Activated T-helper 17 cell treated with anti-CD3 and anti-CD28 coated beads, Interleukin-2, amount 50 U/mL, for 72 hours (primary cell): ENCODE data around the gene APEX1. TPM values are rescaled to one million over a fixed set of nuclear protein-coding genes. Genes with fewer than 3 reads are reported as not detected.
A peak's percentile ranks its signal among the peaks of the same experiment; 100 is the strongest.

Experiments
- ATAC-seq: fragments of 150-1000 bp; cut with Tn5 transposase; replicated peaks from 2 replicates; pipeline ENCODE4 v1.10.0; 2021; ENCODE audit warnings: mild to moderate bottlenecking, moderate library complexity
- H3K27ac Mint-ChIP-seq: one replicate; pipeline ENCODE4 v1.8.0; 2022; ENCODE audit warnings: mixed read lengths
- H3K27me3 Mint-ChIP-seq: one replicate; pipeline ENCODE4 v1.8.0; 2022; ENCODE audit warnings: mixed read lengths
- H3K36me3 Mint-ChIP-seq: one replicate; pipeline ENCODE4 v1.8.0; 2022; ENCODE audit warnings: low read depth, mild to moderate bottlenecking, mixed read lengths
- H3K4me1 Mint-ChIP-seq: one replicate; pipeline ENCODE4 v1.8.0; 2022; ENCODE audit warnings: mixed read lengths
- H3K4me3 Mint-ChIP-seq: one replicate; pipeline ENCODE4 v1.8.0; 2022; ENCODE audit warnings: mild to moderate bottlenecking, mixed read lengths
- H3K9me3 Mint-ChIP-seq: one replicate; pipeline ENCODE4 v1.8.0; 2022; ENCODE audit warnings: mixed read lengths
- total RNA-seq, 2 donors: library from RNA; stranded (reverse); gene quantifications; one replicate each; pipeline ENCODE4 v1.2.3, GENCODE V29; 2022

Gene APEX1
- total RNA-seq, 2 donors from 2014 or later, result 151 to 224 TPM

GRCh38 chr14:20477211-20477876 lies 22.3 kb downstream of the APEX1 start:
- Mint-ChIP-seq H3K4me3 (peak overlapping the region; percentile 73), H3K27me3 (no peaks in the 10 kb centered on the region), H3K36me3 (peaks cover 69% of the 10 kb centered on the region), H3K27ac (peak overlapping the region; percentile 93), H3K4me1 (peaks cover 57% of the 10 kb centered on the region), H3K9me3 (no peaks in the 10 kb centered on the region)
- ATAC-seq, result peak; percentile 54

- H3K9me3 Mint-ChIP-seq, result no peaks in the 10 kb centered on the region
- no peak overlapping the region for H3K27ac Mint-ChIP-seq
- no peak overlapping the region for H3K4me3 Mint-ChIP-seq
- H3K36me3 Mint-ChIP-seq, result peaks cover 54% of the 10 kb centered on the region
- H3K4me1 Mint-ChIP-seq, result peaks cover 53% of the 10 kb centered on the region
- no peaks in the 10 kb centered on the region for H3K27me3 Mint-ChIP-seq
- no peak for ATAC-seq
Observed at GRCh38 chr14:20478894-20479293, 23.9 kb downstream of the APEX1 start.

DNA sequence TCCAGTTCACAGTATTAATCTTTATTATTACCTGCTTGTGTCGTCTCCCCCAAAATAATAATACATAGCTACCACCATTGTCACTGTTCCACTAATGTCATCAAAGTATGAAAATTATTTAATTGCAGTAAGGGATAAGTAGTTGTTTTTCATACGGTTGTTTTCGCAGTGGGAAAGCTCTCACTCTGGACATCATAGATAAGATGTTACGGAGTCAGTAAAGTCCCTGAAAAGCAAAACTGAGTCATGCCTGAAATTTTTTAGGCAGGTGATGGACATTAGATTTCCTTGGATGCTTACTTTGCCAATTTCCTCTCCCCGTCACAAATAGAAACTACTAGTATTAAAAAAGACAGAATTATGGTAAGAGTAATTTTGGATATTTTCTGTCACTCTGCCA lies 27.4 kb downstream of the APEX1 start:
- no peaks in the 10 kb centered on the region for H3K27me3 Mint-ChIP-seq
- peaks cover 19% of the 10 kb centered on the region for H3K36me3 Mint-ChIP-seq
- ATAC-seq, result no peak
- H3K27ac Mint-ChIP-seq, result peak overlapping the region; percentile 11
- H3K9me3 Mint-ChIP-seq, result peaks cover 9% of the 10 kb centered on the region
- H3K4me3 Mint-ChIP-seq, result peak overlapping the region; percentile 21
- peaks cover 39% of the 10 kb centered on the region for H3K4me1 Mint-ChIP-seq

DNA sequence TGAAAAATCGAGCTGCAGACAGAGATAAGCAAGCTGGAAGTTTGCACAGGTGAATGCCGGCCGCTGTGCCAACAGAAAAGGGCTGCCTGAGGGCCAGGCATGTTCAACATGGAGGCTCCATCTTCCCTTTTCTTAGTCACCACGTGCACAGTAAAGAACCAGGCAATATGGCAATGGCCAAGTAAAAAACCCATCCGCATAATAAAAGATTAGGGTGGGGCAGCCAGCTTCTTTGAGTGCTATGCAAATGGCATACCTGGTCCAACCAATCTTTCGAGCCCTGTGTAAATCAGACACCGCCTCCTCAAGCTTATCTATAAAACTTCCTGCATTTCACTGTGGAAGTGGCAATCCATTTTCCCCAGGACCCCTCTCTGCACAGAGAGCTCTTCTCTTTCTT lies 30.9 kb downstream of the APEX1 start:
- no peaks in the 10 kb centered on the region for H3K36me3 Mint-ChIP-seq
- no peak overlapping the region for H3K4me3 Mint-ChIP-seq
- no peak for ATAC-seq
- no peaks in the 10 kb centered on the region for H3K27me3 Mint-ChIP-seq
- no peak overlapping the region for H3K27ac Mint-ChIP-seq
- H3K4me1 Mint-ChIP-seq, result peaks cover 52% of the 10 kb centered on the region
- peaks cover 9% of the 10 kb centered on the region for H3K9me3 Mint-ChIP-seq

DNA sequence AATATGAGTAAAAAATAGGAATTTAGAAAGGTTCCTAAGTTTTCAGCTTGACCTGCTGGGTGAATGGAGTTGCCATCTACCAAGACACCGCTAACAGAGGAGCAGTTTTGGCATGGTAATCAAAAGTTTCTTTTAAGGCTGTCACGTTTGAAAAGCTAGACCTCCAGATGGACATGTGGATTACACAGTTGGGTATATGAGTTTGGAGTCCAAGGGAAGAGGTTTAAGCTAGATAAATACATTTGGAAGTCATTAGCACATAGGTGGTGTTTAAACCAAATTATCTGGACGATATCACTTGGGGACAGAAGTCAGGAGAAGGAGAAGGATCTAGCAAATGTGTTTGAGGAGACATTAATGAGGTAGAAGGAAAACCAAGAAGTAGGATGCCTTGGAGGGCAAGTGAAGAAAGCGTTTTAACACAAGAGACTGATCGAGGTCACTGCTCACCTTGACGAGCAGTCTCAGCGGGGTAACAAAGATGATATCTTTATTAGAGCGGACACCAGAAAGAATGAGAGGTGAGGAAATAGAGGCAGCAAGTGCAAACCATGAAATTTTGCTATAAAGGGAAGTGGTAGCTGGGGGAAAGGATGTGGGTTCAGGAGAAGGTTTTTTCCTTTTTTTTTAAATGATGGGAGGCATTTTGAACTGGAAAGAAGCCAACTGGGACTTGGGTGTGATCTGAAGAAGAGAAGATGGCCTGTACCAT lies 31.8 kb downstream of the APEX1 start:
- Mint-ChIP-seq H3K27me3 (no peaks in the 10 kb centered on the region), H3K27ac (peak overlapping the region; percentile 74), H3K4me1 (peaks cover 57% of the 10 kb centered on the region), H3K4me3 (peak overlapping the region; percentile 72), H3K9me3 (peaks cover 9% of the 10 kb centered on the region), H3K36me3 (no peaks in the 10 kb centered on the region)
- no peak for ATAC-seq

- H3K36me3 Mint-ChIP-seq, result no peaks in the 10 kb centered on the region
- ATAC-seq, result no peak
- H3K9me3 Mint-ChIP-seq, result peaks cover 9% of the 10 kb centered on the region
- peak overlapping the region; percentile 72 for H3K4me3 Mint-ChIP-seq
- no peaks in the 10 kb centered on the region for H3K27me3 Mint-ChIP-seq
- peak overlapping the region; percentile 74 for H3K27ac Mint-ChIP-seq
- peaks cover 52% of the 10 kb centered on the region for H3K4me1 Mint-ChIP-seq
Observed at GRCh38 chr14:20487396-20487725, 32.3 kb downstream of the APEX1 start.

GRCh38 chr14:20489093-20489994 lies 34.3 kb downstream of the APEX1 start:
- H3K4me1 Mint-ChIP-seq, result peaks cover 52% of the 10 kb centered on the region
- no peaks in the 10 kb centered on the region for H3K27me3 Mint-ChIP-seq
- peak overlapping the region; percentile 78 for H3K4me3 Mint-ChIP-seq
- peak; percentile 56 for ATAC-seq
- peak overlapping the region; percentile 81 for H3K27ac Mint-ChIP-seq
- peaks cover 9% of the 10 kb centered on the region for H3K9me3 Mint-ChIP-seq
- no peaks in the 10 kb centered on the region for H3K36me3 Mint-ChIP-seq

GRCh38 chr14:20490563-20490962 lies 35.5 kb downstream of the APEX1 start:
- Mint-ChIP-seq H3K4me1 (peaks cover 56% of the 10 kb centered on the region), H3K27ac (peak overlapping the region; percentile 81), H3K27me3 (no peaks in the 10 kb centered on the region), H3K4me3 (peak overlapping the region; percentile 78), H3K36me3 (no peaks in the 10 kb centered on the region), H3K9me3 (peaks cover 4% of the 10 kb centered on the region)
- ATAC-seq, result no peak

DNA sequence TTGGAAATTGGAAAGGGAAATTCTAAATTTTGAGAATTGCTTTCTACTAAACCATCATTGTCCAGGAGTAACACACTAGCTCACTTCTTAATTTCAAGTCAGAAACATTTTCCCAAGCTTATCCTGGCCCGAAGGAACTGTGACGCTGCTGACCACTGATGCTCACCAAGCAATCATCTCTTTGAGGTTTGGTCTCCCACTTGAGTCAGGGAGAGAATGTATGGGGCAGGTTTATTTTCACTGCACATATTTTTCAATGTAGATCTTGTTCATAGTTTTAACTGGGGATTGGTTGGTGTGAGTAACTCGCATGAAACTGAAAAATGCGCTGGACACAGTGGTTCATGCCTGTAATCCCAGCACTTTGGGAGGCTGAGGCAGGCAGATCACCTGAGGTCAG lies 37.5 kb downstream of the APEX1 start:
- no peaks in the 10 kb centered on the region for H3K36me3 Mint-ChIP-seq
- H3K27me3 Mint-ChIP-seq, result no peaks in the 10 kb centered on the region
- no peaks in the 10 kb centered on the region for H3K9me3 Mint-ChIP-seq
- no peak overlapping the region for H3K4me3 Mint-ChIP-seq
- ATAC-seq, result no peak
- peaks cover 52% of the 10 kb centered on the region for H3K4me1 Mint-ChIP-seq
- no peak overlapping the region for H3K27ac Mint-ChIP-seq

DNA sequence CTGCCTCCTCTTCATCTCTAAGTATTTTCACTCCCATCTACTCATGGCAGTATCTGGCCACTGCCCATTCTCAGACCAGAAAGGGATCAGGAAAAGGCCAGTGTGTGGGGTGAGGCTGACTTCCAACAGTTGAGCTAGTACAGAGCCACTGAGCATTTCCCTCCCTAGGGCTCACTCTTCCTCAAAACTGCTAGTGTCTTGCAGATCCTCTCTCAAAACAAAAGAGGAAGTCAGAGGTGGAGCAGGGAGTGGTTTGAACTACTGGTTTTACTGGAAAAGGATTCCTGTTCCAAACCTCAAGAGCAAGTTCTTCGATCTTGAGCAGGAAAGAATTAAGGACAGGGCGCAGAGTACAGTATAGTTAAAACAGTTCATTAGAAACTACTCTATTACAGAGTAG lies 38.6 kb downstream of the APEX1 start:
- H3K4me1 Mint-ChIP-seq, result peaks cover 44% of the 10 kb centered on the region
- H3K9me3 Mint-ChIP-seq, result no peaks in the 10 kb centered on the region
- H3K4me3 Mint-ChIP-seq, result peak overlapping the region; percentile 39
- no peak for ATAC-seq
- no peaks in the 10 kb centered on the region for H3K36me3 Mint-ChIP-seq
- no peaks in the 10 kb centered on the region for H3K27me3 Mint-ChIP-seq
- H3K27ac Mint-ChIP-seq, result peak overlapping the region; percentile 64

DNA sequence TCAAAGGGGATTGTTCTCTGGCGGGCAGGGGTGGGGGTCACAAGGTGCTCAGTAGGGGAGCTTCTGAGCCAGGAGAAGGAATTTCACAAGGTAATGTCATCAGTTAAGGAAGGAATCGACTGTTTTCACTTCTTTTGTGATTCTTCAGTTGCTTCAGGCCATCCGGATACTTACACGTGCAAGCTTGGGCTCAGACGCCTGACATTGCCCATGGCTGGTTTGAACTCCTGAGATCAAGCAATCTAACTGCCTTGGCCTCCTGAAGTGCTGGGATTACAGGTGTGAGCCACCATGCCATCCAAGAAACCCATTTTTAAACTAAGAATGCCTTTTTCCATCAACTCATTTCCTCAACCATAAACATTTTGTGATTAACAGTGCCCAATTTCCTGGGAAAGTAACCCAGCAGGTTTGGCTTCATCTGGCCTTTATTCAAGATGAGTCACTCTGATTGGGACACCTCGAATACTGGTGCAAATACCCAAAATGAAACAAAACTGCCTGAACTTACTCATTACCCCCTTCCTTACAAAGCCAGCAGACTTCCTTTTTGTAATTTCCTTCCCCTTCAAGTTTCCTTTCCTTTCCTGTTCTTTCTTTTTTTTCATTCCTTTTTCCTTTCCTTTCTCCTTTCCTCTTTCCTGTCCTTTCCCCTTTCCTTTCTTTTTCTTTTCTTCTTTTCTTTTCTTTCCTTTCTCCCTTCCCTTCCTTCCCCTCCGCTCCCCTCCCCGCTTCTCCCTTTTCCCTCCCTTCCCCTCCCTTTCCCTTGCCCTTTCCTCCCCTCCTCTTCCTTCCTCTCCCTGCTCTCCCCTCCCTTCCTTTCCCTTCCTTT lies 40.1 kb downstream of the APEX1 start:
- no peaks in the 10 kb centered on the region for H3K27me3 Mint-ChIP-seq
- no peaks in the 10 kb centered on the region for H3K36me3 Mint-ChIP-seq
- H3K4me3 Mint-ChIP-seq, result peak overlapping the region; percentile 63
- peak overlapping the region; percentile 57 for H3K27ac Mint-ChIP-seq
- ATAC-seq, result peak; percentile 88
- no peaks in the 10 kb centered on the region for H3K9me3 Mint-ChIP-seq
- H3K4me1 Mint-ChIP-seq, result peaks cover 34% of the 10 kb centered on the region

DNA sequence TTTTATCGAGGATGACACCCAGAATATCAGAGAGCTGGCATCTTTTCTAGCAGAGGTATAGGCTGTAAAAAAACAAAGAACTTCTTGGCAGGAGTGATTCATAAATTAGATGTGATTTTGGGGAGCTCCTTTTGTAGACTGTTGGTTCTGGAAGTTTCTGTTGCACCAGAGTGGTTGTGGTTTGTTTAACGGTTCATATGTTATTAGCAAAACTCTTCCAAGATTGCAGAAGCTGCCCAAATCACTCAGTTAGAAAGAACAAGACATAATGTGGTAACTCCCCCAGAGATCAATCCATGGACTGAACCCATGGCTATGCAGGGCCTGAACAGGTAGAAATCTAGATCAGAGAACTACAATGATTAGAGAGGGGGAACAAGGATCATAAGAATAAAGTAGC lies 43.6 kb downstream of the APEX1 start:
- Mint-ChIP-seq H3K36me3 (no peaks in the 10 kb centered on the region), H3K4me1 (peaks cover 19% of the 10 kb centered on the region), H3K27ac (no peak overlapping the region), H3K4me3 (no peak overlapping the region), H3K27me3 (no peaks in the 10 kb centered on the region), H3K9me3 (no peaks in the 10 kb centered on the region)
- ATAC-seq, result no peak

GRCh38 chr14:20499108-20499507 lies 44.1 kb downstream of the APEX1 start:
- H3K36me3 Mint-ChIP-seq, result no peaks in the 10 kb centered on the region
- peaks cover 16% of the 10 kb centered on the region for H3K4me1 Mint-ChIP-seq
- no peak for ATAC-seq
- no peaks in the 10 kb centered on the region for H3K9me3 Mint-ChIP-seq
- H3K27me3 Mint-ChIP-seq, result no peaks in the 10 kb centered on the region
- H3K27ac Mint-ChIP-seq, result no peak overlapping the region
- no peak overlapping the region for H3K4me3 Mint-ChIP-seq

GRCh38 chr14:20499881-20500280 lies 44.9 kb downstream of the APEX1 start:
- Mint-ChIP-seq H3K27ac (no peak overlapping the region), H3K4me3 (no peak overlapping the region), H3K36me3 (no peaks in the 10 kb centered on the region), H3K27me3 (no peaks in the 10 kb centered on the region), H3K9me3 (no peaks in the 10 kb centered on the region), H3K4me1 (peaks cover 13% of the 10 kb centered on the region)
- ATAC-seq, result no peak
